ENCODE results near the gene GRK2.

GRCh38 chr11:67317205-67317887 is 51.1 kb downstream of the GRK2 start:
- peak; percentile 97 to 100 (median 99) for TF ChIP-seq CTCF (IDR thresholded peaks at IDR 0.05 in 4 of 5, conservative IDR thresholded peaks at IDR 0.05 in 1 of 5)
- peak; percentile 48 to 61 for TF ChIP-seq POLR2A (IDR thresholded peaks at IDR 0.05)

All from gastrocnemius medialis (tissue), 4 donors.